Activated CD8-positive, alpha-beta memory T cell treated with anti-CD3 and anti-CD28 coated beads for 24 hours (primary cell): ENCODE data around the gene CDK11B.
A peak's percentile ranks its signal among the peaks of the same experiment; 100 is the strongest.

Source experiments
- DNase-seq: peaks from one replicate; pipeline ENCODE4 v3.0.0-alpha.2; 2020

CDK11B gene

GRCh38 chr1:1614204-1614953 is 44.4 kb downstream of the CDK11B start:
- DNase-seq: peak; percentile 80

DNA sequence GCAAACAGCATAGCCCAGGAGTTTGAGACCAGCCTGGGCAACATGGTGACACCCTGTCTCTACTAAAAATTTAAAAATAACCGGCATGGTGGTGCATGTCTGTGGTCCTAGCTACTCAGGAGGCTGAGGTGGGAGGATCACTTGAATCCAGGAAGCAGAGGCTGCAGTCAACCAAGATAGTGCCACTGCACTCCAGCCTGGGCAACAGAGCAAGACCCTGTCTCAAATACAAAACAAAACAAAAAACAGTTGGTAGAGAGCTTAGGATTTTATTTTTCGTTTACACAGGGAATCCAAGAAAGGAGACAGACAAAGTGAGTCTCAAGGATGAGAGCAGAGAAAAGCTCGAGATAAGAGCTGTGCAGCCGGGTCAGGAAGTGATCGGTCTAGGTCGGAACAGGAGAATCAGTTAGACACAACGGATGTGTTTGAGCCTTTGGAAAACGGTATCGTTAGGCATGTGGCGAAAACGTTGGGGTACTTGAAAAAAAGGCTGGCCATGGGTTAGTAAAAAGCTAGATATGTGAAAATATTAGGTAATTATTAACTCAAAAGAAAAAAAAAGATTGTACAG is 45.2 kb downstream of the CDK11B start:
- DNase-seq: no peak

DNA sequence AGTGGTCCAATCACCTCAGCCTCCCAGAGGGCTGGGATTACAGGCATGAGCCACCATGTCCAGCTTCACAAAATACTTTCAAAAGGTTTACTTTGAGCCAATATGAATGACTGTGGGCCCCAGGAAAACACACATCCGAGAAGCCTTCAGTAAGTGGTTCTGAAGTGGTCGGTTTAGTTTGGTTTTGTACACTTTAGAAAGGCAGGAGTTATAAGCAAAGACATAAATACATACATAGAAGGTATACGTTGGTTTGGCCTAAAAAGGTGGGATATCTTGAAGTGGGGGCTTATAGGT is 46.8 kb downstream of the CDK11B start:
- DNase-seq: no peak

GRCh38 chr1:1610796-1611195 is 48.0 kb downstream of the CDK11B start:
- DNase-seq: no peak

DNA sequence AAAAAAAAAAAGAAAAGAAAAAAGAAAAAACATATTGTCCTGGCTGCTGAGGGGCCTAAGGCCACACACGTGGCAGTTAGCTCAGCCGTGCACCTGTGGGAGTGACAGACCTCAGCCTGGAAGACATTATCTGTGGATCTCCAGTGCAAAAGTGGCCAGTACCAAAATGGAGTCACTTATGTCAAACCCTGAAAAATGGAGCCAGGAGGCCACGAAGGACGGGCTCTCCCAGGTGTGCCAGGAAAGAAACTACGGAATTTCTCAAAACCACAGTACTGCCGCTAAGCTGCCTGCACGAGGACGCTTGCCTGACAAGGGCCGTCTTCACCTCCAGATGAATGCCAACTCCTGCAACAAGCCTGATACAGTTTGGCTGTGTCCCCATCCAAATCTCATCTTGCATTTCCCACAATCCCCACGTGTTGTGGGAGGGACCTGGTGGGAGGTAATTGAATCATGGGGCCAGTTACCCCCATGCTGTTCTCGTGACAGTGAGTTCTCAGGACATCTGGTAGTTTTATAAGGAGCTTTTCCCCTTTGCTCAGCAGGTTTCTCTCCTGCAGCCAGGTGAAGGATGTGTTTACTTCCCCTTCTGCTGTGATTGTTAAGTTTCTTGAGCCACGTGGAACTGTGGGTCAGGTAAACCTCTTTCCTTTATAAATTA is 48.9 kb downstream of the CDK11B start:
- no peak for DNase-seq

DNA sequence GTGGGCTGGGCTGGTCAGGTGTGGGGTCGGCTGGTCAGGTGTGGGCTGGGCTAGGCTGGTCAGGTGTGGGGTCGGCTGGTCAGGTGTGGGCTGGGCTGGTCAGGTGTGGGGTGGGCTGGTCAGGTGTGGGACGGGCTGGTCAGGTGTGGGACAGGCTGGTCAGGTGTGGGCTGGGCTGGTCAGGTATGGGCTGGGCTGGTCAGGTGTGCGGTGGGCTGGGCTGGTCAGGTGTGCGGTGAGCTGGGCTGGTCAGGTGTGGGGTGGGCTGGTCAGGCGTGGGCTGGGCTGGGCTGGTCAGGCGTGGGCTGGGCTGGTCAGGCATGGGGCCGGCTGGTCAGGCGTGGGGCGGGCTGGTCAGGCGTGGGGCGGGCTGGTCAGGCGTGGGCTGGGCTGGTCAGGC is 52.6 kb downstream of the CDK11B start:
- no peak for DNase-seq

DNA sequence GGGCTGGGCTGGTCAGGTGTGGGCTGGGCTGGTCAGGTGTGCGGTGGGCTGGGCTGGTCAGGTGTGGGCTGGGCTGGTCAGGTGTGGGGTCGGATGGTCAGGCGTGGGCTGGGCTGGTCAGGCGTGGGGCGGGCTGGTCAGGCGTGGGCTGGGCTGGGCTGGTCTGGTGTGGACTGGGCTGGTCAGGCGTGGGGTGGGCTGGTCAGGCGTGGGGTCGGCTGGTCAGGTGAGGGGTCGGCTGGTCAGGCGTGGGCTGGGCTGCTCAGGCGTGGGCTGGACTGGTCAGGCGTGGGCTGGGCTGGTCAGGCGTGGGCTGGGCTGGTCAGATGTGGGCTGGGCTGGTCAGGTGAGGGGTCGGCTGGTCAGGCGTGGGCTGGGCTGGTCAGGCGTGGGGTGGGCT is 53.1 kb downstream of the CDK11B start:
- no peak for DNase-seq

DNA sequence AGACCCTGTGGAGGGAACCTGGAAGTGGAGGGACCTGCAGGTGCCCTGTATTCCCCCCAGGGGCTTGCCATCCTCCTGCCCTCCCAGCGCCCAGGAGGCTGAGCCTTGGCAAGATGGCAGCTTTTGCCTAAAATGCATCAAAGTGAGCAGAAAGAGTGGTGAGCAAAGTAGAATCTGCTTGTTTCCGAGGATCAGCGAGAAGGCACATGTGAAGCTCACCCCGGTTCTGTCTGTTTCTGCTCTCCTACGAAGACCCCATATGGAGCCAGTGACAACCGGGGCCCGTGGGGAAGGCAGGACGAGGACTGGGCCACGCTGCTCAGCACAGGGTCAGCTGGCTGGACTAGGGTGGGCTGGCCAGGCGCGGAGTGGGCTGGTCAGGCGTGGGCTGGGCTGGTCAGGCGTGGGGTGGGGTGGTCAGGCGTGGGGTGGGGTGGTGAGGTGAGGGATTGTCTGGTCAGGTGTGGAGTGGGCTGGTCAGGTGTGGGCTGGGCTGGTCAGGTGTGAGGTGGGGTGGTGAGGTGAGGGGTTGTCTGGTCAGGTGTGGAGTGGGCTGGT is 53.7 kb downstream of the CDK11B start:
- DNase-seq: no peak

GRCh38 chr1:1604374-1605033 is 54.3 kb downstream of the CDK11B start:
- no peak for DNase-seq

GRCh38 chr1:1603671-1604373 is 55.0 kb downstream of the CDK11B start:
- no peak for DNase-seq

GRCh38 chr1:1602968-1603506 is 55.8 kb downstream of the CDK11B start:
- no peak for DNase-seq

GRCh38 chr1:1602304-1602967 is 56.4 kb downstream of the CDK11B start:
- DNase-seq: no peak

GRCh38 chr1:1601564-1602303 is 57.1 kb downstream of the CDK11B start:
- no peak for DNase-seq

DNA sequence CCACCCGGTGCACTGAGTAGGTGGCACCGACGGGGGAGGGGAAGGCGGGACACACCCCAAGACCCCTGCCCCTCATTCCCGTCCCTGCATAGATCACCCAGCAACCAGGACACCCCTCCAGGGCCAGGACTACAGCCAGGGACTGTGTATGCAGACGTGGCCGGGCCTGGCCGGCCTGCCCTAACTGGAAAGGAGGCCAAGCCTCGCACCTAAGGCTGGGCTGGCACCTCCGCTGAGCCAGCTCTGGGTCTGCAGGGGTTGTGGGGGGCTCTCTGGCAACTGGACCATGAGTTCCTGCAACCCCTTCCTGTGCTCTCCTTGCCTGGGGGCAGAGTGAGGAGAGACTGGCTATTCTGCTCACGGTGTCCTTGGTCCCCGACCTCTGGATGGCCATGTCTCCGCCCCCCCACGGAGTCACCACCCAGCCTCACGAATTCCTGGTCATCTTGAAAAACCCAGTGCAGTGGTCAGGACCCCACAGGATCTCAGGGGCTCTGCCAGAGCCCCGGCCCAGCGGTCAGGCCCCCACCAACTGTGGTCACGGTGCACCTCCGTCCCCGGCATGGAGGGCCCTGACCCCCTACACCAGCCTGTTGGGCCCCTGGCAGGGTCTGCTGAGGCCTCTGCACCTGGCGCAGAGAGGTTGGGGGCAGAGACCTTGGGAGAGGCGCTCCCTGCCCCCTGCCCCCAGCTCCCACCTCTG is 57.8 kb downstream of the CDK11B start:
- no peak for DNase-seq

DNA sequence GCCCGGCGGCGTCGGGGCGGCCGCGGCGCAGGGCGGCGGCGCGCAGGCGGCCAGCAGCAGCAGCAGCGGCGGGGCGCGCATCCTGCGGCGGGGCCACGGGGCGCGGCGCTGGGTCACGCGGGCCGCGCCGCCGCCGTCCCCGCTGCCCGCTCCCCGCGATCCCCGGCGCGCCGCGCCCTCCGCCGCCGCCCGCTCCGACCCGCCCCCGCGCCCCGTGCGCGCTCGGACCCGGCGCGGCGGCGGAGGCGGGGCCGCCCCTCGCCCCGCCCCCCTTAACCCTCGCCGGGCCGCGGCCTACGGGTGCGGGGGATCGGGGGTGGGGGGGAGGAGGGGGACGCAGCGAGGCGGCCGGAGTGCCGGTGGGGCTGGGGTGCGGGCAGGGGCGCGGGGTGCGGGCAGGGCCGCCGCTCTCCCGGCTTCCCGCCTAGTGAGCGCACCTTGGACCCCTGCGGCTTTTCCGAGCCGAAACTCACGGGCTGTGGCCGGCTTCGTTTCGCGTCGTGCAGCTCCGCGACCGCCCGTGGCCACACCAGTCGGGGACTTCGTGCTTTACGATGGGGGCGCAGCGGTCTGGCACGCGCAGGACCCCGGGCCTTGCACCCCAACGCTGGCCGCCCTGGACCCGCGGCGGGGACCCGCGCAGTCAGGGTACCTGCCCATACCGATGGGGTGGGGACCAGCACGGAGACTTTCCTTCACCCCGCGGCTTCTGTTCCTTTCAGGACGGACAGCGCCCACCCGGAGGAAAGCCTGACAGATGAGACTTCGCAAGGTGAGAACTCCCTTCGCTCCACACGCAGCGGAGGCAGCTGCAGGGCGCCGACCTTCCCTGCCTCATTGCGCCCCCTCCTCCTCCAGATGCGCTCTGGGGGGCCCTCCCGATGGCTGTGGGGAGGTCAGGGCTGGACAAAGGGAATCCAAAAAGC is 58.6 kb downstream of the CDK11B start, which contains the start of gene FNDC10:
Gene FNDC10 (minus strand): TSS at position 201 of the 926 bp plus-strand sequence. CDS start 120 bp downstream, at position 81.
- no peak for DNase-seq

GRCh38 chr1:1599030-1599934 is 59.5 kb downstream of the CDK11B start:
- no peak for DNase-seq

DNA sequence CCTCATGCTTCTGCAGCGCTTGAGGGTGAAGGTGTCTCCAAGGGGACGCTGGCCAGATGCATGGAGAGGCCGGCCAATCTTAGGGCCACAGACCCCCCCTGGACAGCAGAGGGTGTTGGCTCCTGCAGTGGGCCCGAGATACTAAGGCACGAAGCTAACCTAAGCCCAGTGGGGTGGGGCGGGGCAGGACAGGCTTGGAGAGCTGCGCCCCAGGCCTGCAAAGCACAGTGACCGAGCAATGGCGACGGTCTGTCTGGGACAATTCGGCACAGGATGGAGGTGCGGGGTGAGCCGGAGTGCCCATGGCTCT is 60.1 kb downstream of the CDK11B start:
- no peak for DNase-seq

DNA sequence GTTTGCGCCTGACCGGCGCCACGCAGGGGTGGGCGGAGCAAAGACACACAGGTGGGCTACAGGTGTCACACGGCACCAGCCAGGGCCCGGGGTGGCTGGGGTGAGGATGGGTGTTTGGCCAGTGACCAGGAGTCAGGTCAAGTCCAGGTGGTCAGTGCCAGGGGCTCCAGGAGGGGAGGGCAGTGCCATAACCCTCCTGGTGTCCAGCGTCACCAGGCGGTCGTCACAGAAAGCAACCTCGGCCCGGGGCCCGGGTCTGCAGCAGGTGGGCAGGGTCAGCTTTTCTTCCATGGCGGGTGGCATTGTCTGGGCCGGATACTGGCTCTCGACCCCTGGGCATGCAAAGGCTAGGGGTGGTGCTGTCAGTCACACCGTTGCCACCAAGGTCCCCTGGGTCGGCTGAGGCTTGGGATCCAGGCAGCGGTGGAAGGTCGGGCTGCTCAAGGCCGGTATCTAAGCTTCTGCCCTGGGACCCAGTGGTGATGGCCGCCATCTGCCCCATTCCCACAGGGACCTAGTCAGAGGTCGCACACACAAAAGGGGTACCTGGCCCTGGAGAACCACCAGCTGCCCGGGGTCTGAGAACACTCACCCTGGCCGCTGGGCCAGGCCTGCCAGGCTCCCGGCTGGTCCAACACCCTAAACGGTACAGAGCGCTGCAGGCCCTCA is 60.6 kb downstream of the CDK11B start:
- no peak for DNase-seq
